HG03097 (cell line): ENCODE results near the gene ETFB.
"Not testable (repeated sequence)": the region's sequence is repeated elsewhere in the genome, so short reads cannot be mapped to it uniquely, and the experiment has no call there.

Source experiments
- ATAC-seq: cut with Tn5 transposase; IDR thresholded peaks from one replicate; pipeline ENCODE4 v1.9.1; 2021; ENCODE audit not compliant: unreplicated experiment, low FRiP score

The ETFB gene

GRCh38 chr19:51365965-51366388, at the start of gene ETFB:
ETFB (minus strand) TSS chr19:51366388; CDS start chr19:51366326, 62 bp downstream.
- ATAC-seq = no peak

GRCh38 chr19:51415187-51415586, 49.0 kb upstream of the ETFB start:
- no peak for ATAC-seq

GRCh38 chr19:51410950-51411748, 45.0 kb upstream of the ETFB start:
- no peak for ATAC-seq

- ATAC-seq = no peak
These were observed 41.4 kb upstream of the ETFB start for GRCh38 chr19:51407511-51408131.

- no peak for ATAC-seq
These were observed 35.9 kb upstream of the ETFB start for GRCh38 chr19:51402117-51402516.

- ATAC-seq = not testable (repeated sequence)
These were observed 33.7 kb upstream of the ETFB start for GRCh38 chr19:51399936-51400335.

GRCh38 chr19:51399231-51399630, 33.0 kb upstream of the ETFB start:
- no peak for ATAC-seq

- ATAC-seq = no peak
These were observed 32.0 kb upstream of the ETFB start for GRCh38 chr19:51398096-51398704.

GRCh38 chr19:51397453-51397852, 31.3 kb upstream of the ETFB start:
- not testable (repeated sequence) for ATAC-seq

GRCh38 chr19:51396175-51396574, 30.0 kb upstream of the ETFB start:
- no peak for ATAC-seq

- peak; percentile 92 for ATAC-seq
These were observed 28.1 kb upstream of the ETFB start for GRCh38 chr19:51394050-51394836.

GRCh38 chr19:51392701-51393100, 26.5 kb upstream of the ETFB start:
- no peak for ATAC-seq

- no peak for ATAC-seq
These were observed 25.0 kb upstream of the ETFB start for GRCh38 chr19:51391073-51391611.

GRCh38 chr19:51389143-51389542, 23.0 kb upstream of the ETFB start:
- no peak for ATAC-seq

GRCh38 chr19:51387924-51388389, 21.8 kb upstream of the ETFB start, which contains the start of gene LIM2:
LIM2 (minus strand) TSS chr19:51387974; CDS start chr19:51387443, 531 bp downstream.
- ATAC-seq = no peak

GRCh38 chr19:51386882-51387520, 20.8 kb upstream of the ETFB start:
- ATAC-seq = no peak

- ATAC-seq = no peak
These were observed 15.8 kb upstream of the ETFB start for GRCh38 chr19:51382004-51382403.

- no peak for ATAC-seq
These were observed 14.2 kb upstream of the ETFB start for GRCh38 chr19:51380379-51380778.

GRCh38 chr19:51377422-51377821, 11.2 kb upstream of the ETFB start:
- ATAC-seq = no peak
